ENCODE data around the gene HOXC9.

DNA sequence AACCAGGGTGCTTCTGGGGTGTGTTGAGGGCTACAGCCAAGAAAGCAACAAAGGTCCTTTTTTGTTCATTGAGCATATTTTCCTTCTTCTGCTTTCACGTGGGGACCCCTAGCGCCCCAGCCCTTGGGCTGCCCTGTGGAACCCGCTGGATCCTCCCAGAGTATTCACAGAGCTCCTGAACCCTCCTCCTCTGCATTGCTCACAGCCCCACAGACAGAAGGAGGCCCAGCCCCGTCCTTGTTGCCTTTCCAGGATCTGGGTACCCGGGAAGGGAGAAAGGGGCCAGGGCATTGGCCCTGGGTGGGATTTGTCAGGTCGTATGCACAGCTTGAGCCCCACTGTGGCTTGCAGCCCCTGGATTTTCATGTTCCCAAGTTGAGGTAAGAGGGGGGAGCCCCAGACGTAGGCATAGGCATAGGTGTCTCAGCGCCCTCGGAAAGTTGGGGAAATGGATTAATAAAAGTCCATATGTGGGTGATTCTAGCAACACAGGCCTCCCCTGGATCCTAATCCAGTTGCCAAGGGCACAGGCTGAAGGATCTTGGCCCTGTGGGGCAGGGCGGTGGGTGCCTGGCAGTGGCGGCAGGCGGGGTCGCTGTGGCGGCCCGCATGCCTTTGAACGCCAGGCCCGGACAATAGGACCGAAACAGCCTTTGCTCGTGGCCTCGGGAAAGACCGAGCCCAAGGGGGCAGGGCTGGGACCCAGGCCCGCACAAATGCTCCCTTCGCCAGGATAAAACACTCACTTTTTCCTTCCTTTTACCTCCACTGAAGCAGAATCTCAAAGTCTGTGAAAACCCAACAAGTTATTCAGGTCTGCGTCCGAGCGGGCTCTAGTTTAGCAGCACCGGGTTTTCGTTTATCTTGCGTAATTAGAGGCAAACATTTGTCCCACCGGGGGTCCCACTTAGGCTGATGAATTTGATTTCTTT, 18.1 kb upstream of the HOXC9 start:
- no peak for TF ChIP-seq POLR2A (IDR thresholded peaks at IDR 0.05)
- no peak for TF ChIP-seq EP300 (IDR thresholded peaks at IDR 0.05)
